B cell (primary cell): Measurements from ENCODE around the gene PIM2. TPM values are rescaled to one million over a fixed set of nuclear protein-coding genes. Genes with fewer than 3 reads are reported as not detected.

ENCODE experiments used
- ATAC-seq: fragments of 200-7000 bp; cut with Tn5 transposase; one replicate; pipeline ENCODE4 v1.10.0; 2021; ENCODE audit warnings: low read depth, mild to moderate bottlenecking, moderate number of reproducible peaks, moderate library complexity
- CTCF ChIA-PET: fragments of 350-600 bp; sonication (Branson Sonifier 250); formaldehyde crosslinking; loops from one replicate; lab custom pipeline; 2021; ENCODE audit warnings: antibody characterized with exemption, inconsistent platforms; lab: Charles Lee
- POLR2A ChIA-PET: fragments of 350-600 bp; sonication (Branson Sonifier 250); formaldehyde crosslinking; loops from one replicate; lab custom pipeline; 2021; ENCODE audit warnings: antibody characterized with exemption; lab: Charles Lee
- DNase-seq: peaks from one replicate; pipeline ENCODE4 v3.0.0; 2013
- H2AFZ ChIP-seq: 2 replicates; pipeline ENCODE4 v1.6.1; 2012; ENCODE audit warnings: mild to moderate bottlenecking, low read depth, low read length; ENCODE audit not compliant: insufficient read depth, poor library complexity, severe bottlenecking
- H3K27ac ChIP-seq, 2 donors: 1 replicate in 1 of 2; 2 replicates in 1 of 2; pipeline ENCODE4 v1.5.1; 2012 to 2013; ENCODE audit warnings: low read length in 2 of 2, mild to moderate bottlenecking in 2 of 2, moderate library complexity in 1 of 2
- H3K27me3 ChIP-seq, 4 experiments: fragments of 200-600 bp in 1 of 4; sonication (generic) in 1 of 4; replicated peaks in 1 of 4; 1 replicate in 2 of 4; 2 replicates in 2 of 4; pipeline versions ENCODE4 v1.6.1 to v1.7.0; 2013 to 2016; ENCODE audit warnings: low read length in 3 of 4, mild to moderate bottlenecking in 2 of 4, mixed read lengths in 1 of 4, moderate library complexity in 1 of 4; ENCODE audit not compliant: insufficient read depth in 4 of 4, control insufficient read depth in 3 of 4; ENCODE audit errors: control extremely low read depth in 1 of 4
- H3K36me3 ChIP-seq, 2 experiments: replicated peaks in 1 of 2; 1 replicate in 1 of 2; 2 replicates in 1 of 2; pipeline versions ENCODE4 v1.6.1 to v1.7.1; 2013; ENCODE audit warnings: low read length in 1 of 2; ENCODE audit not compliant: insufficient read depth in 2 of 2, control insufficient read depth in 1 of 2; ENCODE audit errors: control extremely low read depth in 1 of 2, extremely low read depth in 1 of 2
- H3K4me1 ChIP-seq, 2 donors: fragments of 200-600 bp in 1 of 2; sonication (generic) in 1 of 2; 1 replicate in 1 of 2; 2 replicates in 1 of 2; pipeline versions ENCODE4 v1.5.1 to v1.6.1; 2013 to 2017; ENCODE audit warnings: low read length in 2 of 2; ENCODE audit not compliant: control insufficient read depth in 2 of 2, insufficient read depth in 2 of 2
- H3K4me2 ChIP-seq: replicated peaks from 2 replicates; pipeline ENCODE3; 2012; ENCODE audit warnings: mild to moderate bottlenecking, low read depth, low read length; ENCODE audit not compliant: poor library complexity, severe bottlenecking
- H3K4me3 ChIP-seq, 5 experiments: fragments of 200-600 bp in 1 of 5; sonication (generic) in 1 of 5; 1 replicate in 3 of 5; 2 replicates in 2 of 5; pipeline versions ENCODE4 v1.5.1 to v1.7.0; 2011 to 2016; ENCODE audit warnings: low read length in 4 of 5, mild to moderate bottlenecking in 4 of 5, low read depth in 2 of 5, control low read depth in 1 of 5, moderate library complexity in 1 of 5; ENCODE audit not compliant: insufficient read depth in 1 of 5; ENCODE audit errors: control extremely low read depth in 1 of 5, extremely low read depth in 1 of 5
- H3K79me2 ChIP-seq: fragments of 200-600 bp; sonication (generic); one replicate; pipeline ENCODE4 v1.6.0; 2016; ENCODE audit warnings: low read length; ENCODE audit not compliant: control insufficient read depth, insufficient read depth
- H3K9ac ChIP-seq: fragments of 200-600 bp; sonication (generic); 2 replicates; pipeline ENCODE4 v1.6.1; 2017; ENCODE audit warnings: mild to moderate bottlenecking, low read length, moderate library complexity
- H3K9me3 ChIP-seq, 3 donors: one replicate each; pipeline versions ENCODE4 v1.6.1 to v1.7.1; 2013; ENCODE audit warnings: low read length in 2 of 3; ENCODE audit not compliant: control insufficient read depth in 2 of 3, insufficient read depth in 1 of 3; ENCODE audit errors: control extremely low read depth in 1 of 3
- H4K20me1 ChIP-seq: 2 replicates; pipeline ENCODE4 v1.6.0; 2012; ENCODE audit warnings: mild to moderate bottlenecking, low read length; ENCODE audit not compliant: insufficient read depth, control insufficient read depth, poor library complexity, severe bottlenecking
- H3K27ac Mint-ChIP-seq: one replicate; pipeline ENCODE4 v1.8.0; 2021; ENCODE audit warnings: mixed read lengths
- H3K27me3 Mint-ChIP-seq: one replicate; pipeline ENCODE4 v1.8.0; 2021; ENCODE audit warnings: mixed read lengths
- H3K4me1 Mint-ChIP-seq: one replicate; pipeline ENCODE4 v1.8.0; 2021; ENCODE audit warnings: mixed read lengths
- H3K4me3 Mint-ChIP-seq: one replicate; pipeline ENCODE4 v1.8.0; 2021; ENCODE audit warnings: mixed read lengths
- H3K9me3 Mint-ChIP-seq: one replicate; pipeline ENCODE4 v1.8.0; 2022; ENCODE audit warnings: mixed read lengths; ENCODE audit not compliant: insufficient read depth
- CTCF ChIP-seq: fragments of 200-600 bp; IDR thresholded peaks from one replicate; pipeline ENCODE4 v1.8.0; 2022; ENCODE audit warnings: antibody characterized with exemption, mild to moderate bottlenecking
- EZH2 ChIP-seq: IDR thresholded peaks from 2 replicates; pipeline ENCODE4 v1.6.1; 2012; ENCODE audit warnings: borderline replicate concordance, low read depth, mild to moderate bottlenecking, moderate library complexity, low read length; ENCODE audit not compliant: insufficient read depth, poor library complexity, severe bottlenecking
- WGBS: methylation state at CpG from one replicate; pipeline ENCODE4 v1.1.5; 2013; ENCODE audit warnings: missing lambda C conversion rate; ENCODE audit not compliant: insufficient coverage; 5-methylcytosine and 5-hydroxymethylcytosine counted together
- intact Hi-C: fragments of 100-400 bp; cut with micrococcal nuclease; formaldehyde crosslinking; loops from one replicate; pipeline ENCODE4 v1.10.0; 2022
- polyA plus RNA-seq: library from polyadenylated mRNA; depleted of rRNA; stranded (reverse); fragments of >200 nt; gene quantifications from 2 replicates; pipeline ENCODE4 v1.2.3, GENCODE V29; 2012
- total RNA-seq, 2 donors: library from RNA; stranded (reverse); fragments of 120-200 nt in 1 of 2; gene quantifications; 1 replicate in 1 of 2; 2 replicates in 1 of 2; pipeline versions ENCODE4 v1.2.3 to v1.2.4, GENCODE V29; 2013 to 2022

The PIM2 gene
- total and polyA plus RNA-seq, 2 donors (not counting 1 experiment from before 2014, with no cell fraction given) = 276 to 315 TPM

DNA sequence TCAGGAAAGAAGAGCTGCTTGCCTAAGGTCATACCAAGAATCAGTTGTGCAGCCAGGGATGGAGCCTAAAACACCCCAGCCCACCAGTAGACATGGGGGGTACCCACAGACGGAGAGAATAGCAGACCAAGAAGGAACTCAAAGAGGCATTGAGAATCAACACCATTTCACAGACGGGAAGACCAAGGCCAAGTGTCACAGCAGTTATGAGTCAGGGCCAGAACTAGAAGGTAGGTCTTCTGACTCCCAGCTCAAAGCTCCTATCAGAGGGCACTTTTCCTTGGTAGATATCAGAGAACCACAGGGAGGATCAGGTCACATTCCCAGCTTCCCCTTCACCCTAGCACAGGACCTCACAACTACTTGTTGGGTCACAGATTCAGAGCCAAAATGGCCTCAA, 24.1 kb upstream of the PIM2 start:
- Histone ChIP-seq H3K4me2 (no peak overlapping the region), H3K36me3 (peaks cover 0 to 20% of the 10 kb centered on the region in 2 experiments), H3K4me1 (peaks cover 51 to 67% of the 10 kb centered on the region in 2 donors), H3K79me2 (peaks cover 75% of the 10 kb centered on the region), H3K27ac (peak overlapping the region in 1 of 2 donors; percentile 43), H4K20me1 (no peaks in the 10 kb centered on the region), H3K27me3 (no peaks in the 10 kb centered on the region), H3K9me3 (no peaks in the 10 kb centered on the region), H3K4me3 (no peak overlapping the region), H2AFZ (no peak overlapping the region), H3K9ac (no peak overlapping the region)
- DNase-seq = no peak
- peak overlapping the region; percentile 72 for H3K27ac Mint-ChIP-seq
- TF ChIP-seq EZH2 (no peak), CTCF (no peak)
- H3K9me3 Mint-ChIP-seq = no peaks in the 10 kb centered on the region
- peaks cover 66% of the 10 kb centered on the region for H3K4me1 Mint-ChIP-seq
- peak overlapping the region; percentile 34 for H3K4me3 Mint-ChIP-seq
- no peaks in the 10 kb centered on the region for H3K27me3 Mint-ChIP-seq
- intact Hi-C loops = no loop called here
- no peak for ATAC-seq
- WGBS = no CpG with 5 or more reads among the region's 2 CpGs
- ChIA-PET CTCF (interaction anchor here (0.7 to 1.2 kb wide), 3 partner anchors 23 to 294 kb away, joined by 3 to 5 read pairs (median 3); partner anchors contain the start of gene HDAC6), POLR2A (no interaction called here)

DNA sequence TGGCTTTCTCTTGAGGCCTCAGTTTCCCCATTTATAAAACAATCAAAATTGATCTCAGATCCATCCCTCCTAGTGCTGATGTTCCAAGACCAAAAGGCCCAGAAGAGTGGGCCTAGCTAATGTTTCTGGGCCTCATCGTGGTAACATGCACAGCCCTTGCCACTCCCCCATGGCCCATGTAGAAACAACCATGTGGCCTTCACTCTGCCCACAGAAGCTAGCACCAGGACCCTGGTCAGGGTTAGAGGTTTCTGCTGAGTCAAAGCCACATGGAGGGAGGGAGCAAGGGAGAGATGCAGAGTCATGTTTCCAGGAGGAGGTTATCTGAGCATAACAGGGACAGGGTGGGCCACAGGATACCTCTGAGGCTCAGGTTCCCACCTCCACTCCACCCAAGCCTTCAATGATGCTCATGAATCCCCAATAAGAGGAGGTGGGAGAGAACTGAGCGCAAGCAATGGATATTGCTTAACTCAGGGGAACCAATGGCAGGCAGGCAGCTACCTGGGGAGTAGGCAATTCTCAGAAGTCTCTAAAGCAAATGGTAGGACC, 21.7 kb upstream of the PIM2 start:
- Histone ChIP-seq H3K4me2 (peak overlapping the region; percentile 77), H3K9ac (peak overlapping the region; percentile 69), H3K27me3 (no peaks in the 10 kb centered on the region), H2AFZ (no peak overlapping the region), H3K9me3 (no peaks in the 10 kb centered on the region), H3K27ac (peak overlapping the region; percentile 99), H3K4me1 (peaks cover 69 to 78% of the 10 kb centered on the region in 2 donors), H3K36me3 (peaks cover 0 to 14% of the 10 kb centered on the region in 2 experiments), H3K79me2 (peaks cover 68% of the 10 kb centered on the region), H4K20me1 (no peaks in the 10 kb centered on the region), H3K4me3 (peak overlapping the region in 1 of 5 experiments; percentile 51)
- Mint-ChIP-seq H3K4me3 (peak overlapping the region; percentile 84), H3K27me3 (no peaks in the 10 kb centered on the region), H3K4me1 (peaks cover 80% of the 10 kb centered on the region), H3K9me3 (no peaks in the 10 kb centered on the region), H3K27ac (peak overlapping the region; percentile 99)
- no CpG with 5 or more reads among the region's 2 CpGs for WGBS
- no peak for ATAC-seq
- ChIA-PET POLR2A (interaction anchor here (0.6 to 5.6 kb wide), 9 partner anchors 12 to 264 kb away, joined by 3 to 101 read pairs (median 4); partner anchors contain the start of genes OTUD5, PIM2 and SLC35A2), CTCF (interaction anchor here (0.7 to 3.4 kb wide), 6 partner anchors 13 to 293 kb away, joined by 3 to 18 read pairs (median 4); partner anchors contain the start of genes KCND1 and WAS)
- no peak for DNase-seq
- TF ChIP-seq CTCF (no peak), EZH2 (no peak)
- intact Hi-C loops = no loop called here
